K562 (cell line): ENCODE data around the gene ASB4.

Source experiments
- CUX1 ChIP-seq: fragments of 200-800 bp; sonication (Bioruptor generic); IDR thresholded peaks from 2 replicates; pipeline ENCODE4 v1.6.1; 2016; ENCODE audit warnings: missing genetic modification characterization, missing compliant biosample characterization
- FOXJ3 ChIP-seq: sonication (generic); formaldehyde crosslinking; IDR thresholded peaks from 2 replicates; pipeline ENCODE4 v1.4.0; 2020; ENCODE audit warnings: mild to moderate bottlenecking, missing genetic modification reagents
- MAFK ChIP-seq: IDR thresholded peaks from 2 replicates; pipeline ENCODE4 v1.6.1; 2011; ENCODE audit warnings: low read length, improper control_type of control experiment
- MTA1 ChIP-seq: fragments of 450-650 bp; IDR thresholded peaks from 2 replicates; pipeline ENCODE4 v1.6.1; 2017; ENCODE audit warnings: borderline replicate concordance
- RAD21 ChIP-seq, 2 experiments: fragments of 250-450 bp in 1 of 2; fragments of 450-650 bp in 1 of 2; sonication (Bioruptor Pico) in 1 of 2; formaldehyde crosslinking in 1 of 2; IDR thresholded peaks in 1 of 2; conservative IDR thresholded peaks in 1 of 2; 2 replicates each; pipeline versions ENCODE4 v1.4.0 to v1.8.0; 2020 to 2022; ENCODE audit warnings: mild to moderate bottlenecking in 2 of 2, moderate library complexity in 1 of 2
- TCF3 ChIP-seq: sonication (generic); formaldehyde crosslinking; IDR thresholded peaks from 2 replicates; pipeline ENCODE4 v1.4.0; 2020; ENCODE audit warnings: mild to moderate bottlenecking, missing genetic modification reagents
- ZNF766 ChIP-seq: fragments of 200-800 bp; sonication (Bioruptor generic); conservative IDR thresholded peaks from 2 replicates; pipeline ENCODE4 v1.6.1; 2016; ENCODE audit warnings: missing genetic modification characterization, missing compliant biosample characterization
- TF ChIP-seq, protein P1 (sequence below), 3 experiments: IDR thresholded peaks in 2 of 3; conservative IDR thresholded peaks in 1 of 3; 2 replicates each; pipeline ENCODE4 v1.5.1; 2011 to 2012; ENCODE audit warnings: low read length in 3 of 3, mild to moderate bottlenecking in 3 of 3, control low read depth in 2 of 3, improper control_type of control experiment in 1 of 3, inconsistent platforms in 1 of 3, low read depth in 1 of 3, mixed read lengths in 1 of 3, moderate library complexity in 1 of 3; ENCODE audit not compliant: insufficient read depth in 2 of 3
- TF ChIP-seq, protein P2 (sequence below): fragments of 450-650 bp; IDR thresholded peaks from 2 replicates; pipeline ENCODE4 v1.6.1; 2018; ENCODE audit not compliant: partially characterized antibody
- TF ChIP-seq, protein P3 (sequence below): fragments of 200-800 bp; sonication (Bioruptor generic); IDR thresholded peaks from 2 replicates; pipeline ENCODE4 v1.6.1; 2017; ENCODE audit warnings: missing genetic modification characterization, missing compliant biosample characterization

DNA sequence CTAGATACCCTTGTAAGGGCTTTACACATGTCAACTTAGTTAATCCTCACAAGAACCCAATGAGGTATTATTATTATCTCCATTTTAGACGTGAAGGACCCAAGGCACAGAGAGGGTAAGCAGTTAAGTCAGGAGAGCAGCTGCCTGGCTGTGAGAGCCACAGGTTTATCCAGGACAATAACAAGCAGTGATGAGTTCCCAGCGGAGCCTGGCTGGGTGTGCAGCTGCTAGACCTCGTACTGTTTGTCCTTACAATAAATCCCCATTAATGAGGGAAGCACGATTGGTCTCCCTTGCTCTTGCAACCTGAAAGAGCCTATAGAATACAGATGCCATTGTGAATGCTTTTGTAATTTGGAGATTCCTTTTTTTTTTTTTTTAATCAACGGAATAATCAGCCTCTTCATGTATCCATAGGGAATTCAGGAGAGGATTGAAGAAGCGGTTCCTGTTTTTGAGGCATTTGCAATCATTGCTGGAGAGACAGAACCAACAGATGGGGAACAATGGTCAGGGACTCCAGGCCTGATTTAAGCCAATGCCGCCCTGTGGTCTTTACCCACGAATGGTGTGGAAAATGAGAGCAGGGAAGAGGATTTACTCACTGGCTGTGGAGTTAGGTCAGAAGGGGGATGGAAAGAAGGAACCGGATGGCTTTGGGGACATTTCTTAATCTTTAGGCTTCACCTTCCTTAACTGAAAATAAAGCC is 12.3 kb upstream of the ASB4 start:
- TF ChIP-seq MAFK, result no peak
- TF ChIP-seq RAD21 (CRISPR knock-in tag; conservative IDR thresholded peaks at IDR 0.05 in 1 of 2, IDR thresholded peaks at IDR 0.05 in 1 of 2), result no peak
- no peak for TF ChIP-seq FOXJ3 (CRISPR knock-in tag)
- no peak for TF ChIP-seq TCF3 (CRISPR knock-in tag)
- TF ChIP-seq, protein P1, sequence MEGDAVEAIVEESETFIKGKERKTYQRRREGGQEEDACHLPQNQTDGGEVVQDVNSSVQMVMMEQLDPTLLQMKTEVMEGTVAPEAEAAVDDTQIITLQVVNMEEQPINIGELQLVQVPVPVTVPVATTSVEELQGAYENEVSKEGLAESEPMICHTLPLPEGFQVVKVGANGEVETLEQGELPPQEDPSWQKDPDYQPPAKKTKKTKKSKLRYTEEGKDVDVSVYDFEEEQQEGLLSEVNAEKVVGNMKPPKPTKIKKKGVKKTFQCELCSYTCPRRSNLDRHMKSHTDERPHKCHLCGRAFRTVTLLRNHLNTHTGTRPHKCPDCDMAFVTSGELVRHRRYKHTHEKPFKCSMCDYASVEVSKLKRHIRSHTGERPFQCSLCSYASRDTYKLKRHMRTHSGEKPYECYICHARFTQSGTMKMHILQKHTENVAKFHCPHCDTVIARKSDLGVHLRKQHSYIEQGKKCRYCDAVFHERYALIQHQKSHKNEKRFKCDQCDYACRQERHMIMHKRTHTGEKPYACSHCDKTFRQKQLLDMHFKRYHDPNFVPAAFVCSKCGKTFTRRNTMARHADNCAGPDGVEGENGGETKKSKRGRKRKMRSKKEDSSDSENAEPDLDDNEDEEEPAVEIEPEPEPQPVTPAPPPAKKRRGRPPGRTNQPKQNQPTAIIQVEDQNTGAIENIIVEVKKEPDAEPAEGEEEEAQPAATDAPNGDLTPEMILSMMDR (IDR thresholded peaks at IDR 0.05 in 2 of 3, conservative IDR thresholded peaks at IDR 0.05 in 1 of 3; ENCODE audit: insufficient read depth in 2 of 3, low read depth in 1 of 3, low read length in 3 of 3), result no peak
- TF ChIP-seq CUX1 (CRISPR knock-in tag), result no peak
- TF ChIP-seq, protein P2, sequence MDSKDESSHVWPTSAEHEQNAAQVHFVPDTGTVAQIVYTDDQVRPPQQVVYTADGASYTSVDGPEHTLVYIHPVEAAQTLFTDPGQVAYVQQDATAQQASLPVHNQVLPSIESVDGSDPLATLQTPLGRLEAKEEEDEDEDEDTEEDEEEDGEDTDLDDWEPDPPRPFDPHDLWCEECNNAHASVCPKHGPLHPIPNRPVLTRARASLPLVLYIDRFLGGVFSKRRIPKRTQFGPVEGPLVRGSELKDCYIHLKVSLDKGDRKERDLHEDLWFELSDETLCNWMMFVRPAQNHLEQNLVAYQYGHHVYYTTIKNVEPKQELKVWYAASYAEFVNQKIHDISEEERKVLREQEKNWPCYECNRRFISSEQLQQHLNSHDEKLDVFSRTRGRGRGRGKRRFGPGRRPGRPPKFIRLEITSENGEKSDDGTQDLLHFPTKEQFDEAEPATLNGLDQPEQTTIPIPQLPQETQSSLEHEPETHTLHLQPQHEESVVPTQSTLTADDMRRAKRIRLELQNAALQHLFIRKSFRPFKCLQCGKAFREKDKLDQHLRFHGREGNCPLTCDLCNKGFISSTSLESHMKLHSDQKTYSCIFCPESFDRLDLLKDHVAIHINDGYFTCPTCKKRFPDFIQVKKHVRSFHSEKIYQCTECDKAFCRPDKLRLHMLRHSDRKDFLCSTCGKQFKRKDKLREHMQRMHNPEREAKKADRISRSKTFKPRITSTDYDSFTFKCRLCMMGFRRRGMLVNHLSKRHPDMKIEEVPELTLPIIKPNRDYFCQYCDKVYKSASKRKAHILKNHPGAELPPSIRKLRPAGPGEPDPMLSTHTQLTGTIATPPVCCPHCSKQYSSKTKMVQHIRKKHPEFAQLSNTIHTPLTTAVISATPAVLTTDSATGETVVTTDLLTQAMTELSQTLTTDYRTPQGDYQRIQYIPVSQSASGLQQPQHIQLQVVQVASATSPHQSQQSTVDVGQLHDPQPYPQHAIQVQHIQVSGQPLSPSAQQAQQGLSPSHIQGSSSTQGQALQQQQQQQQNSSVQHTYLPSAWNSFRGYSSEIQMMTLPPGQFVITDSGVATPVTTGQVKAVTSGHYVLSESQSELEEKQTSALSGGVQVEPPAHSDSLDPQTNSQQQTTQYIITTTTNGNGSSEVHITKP, result no peak
- no peak for TF ChIP-seq MTA1
- TF ChIP-seq, protein P3, sequence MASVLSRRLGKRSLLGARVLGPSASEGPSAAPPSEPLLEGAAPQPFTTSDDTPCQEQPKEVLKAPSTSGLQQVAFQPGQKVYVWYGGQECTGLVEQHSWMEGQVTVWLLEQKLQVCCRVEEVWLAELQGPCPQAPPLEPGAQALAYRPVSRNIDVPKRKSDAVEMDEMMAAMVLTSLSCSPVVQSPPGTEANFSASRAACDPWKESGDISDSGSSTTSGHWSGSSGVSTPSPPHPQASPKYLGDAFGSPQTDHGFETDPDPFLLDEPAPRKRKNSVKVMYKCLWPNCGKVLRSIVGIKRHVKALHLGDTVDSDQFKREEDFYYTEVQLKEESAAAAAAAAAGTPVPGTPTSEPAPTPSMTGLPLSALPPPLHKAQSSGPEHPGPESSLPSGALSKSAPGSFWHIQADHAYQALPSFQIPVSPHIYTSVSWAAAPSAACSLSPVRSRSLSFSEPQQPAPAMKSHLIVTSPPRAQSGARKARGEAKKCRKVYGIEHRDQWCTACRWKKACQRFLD (CRISPR knock-in tag), result no peak
- TF ChIP-seq ZNF766 (CRISPR knock-in tag), result no peak
